Neural cell (in vitro differentiated cells): Measurements from ENCODE around the gene GCFC2. TPM values are rescaled to one million over a fixed set of nuclear protein-coding genes. Genes with fewer than 3 reads are reported as not detected.

Source experiments
- H2AFZ ChIP-seq: fragments of 200-600, 300-800 bp; sonication (generic), shearing (Covaris generic); 2 replicates; pipeline ENCODE4 v1.6.0; 2014; ENCODE audit warnings: low read depth, mild to moderate bottlenecking, antibody characterized with exemption, low read length, moderate library complexity
- H3F3A ChIP-seq: fragments of 200-600 bp; shearing (Covaris generic); 2 replicates; pipeline ENCODE4 v1.6.1; 2016; ENCODE audit warnings: mild to moderate bottlenecking, moderate library complexity, mixed read lengths, antibody characterized with exemption, low read length; ENCODE audit not compliant: insufficient read depth, poor library complexity, severe bottlenecking
- H3K27ac ChIP-seq: fragments of 200-600, 300-800 bp; sonication (generic), shearing (Covaris generic); 2 replicates; pipeline ENCODE4 v1.5.1; 2014; ENCODE audit warnings: mild to moderate bottlenecking, low read length, moderate library complexity
- H3K27me3 ChIP-seq: fragments of 300-800, 200-600 bp; sonication (generic), shearing (Covaris generic); 2 replicates; pipeline ENCODE4 v1.6.0; 2014; ENCODE audit warnings: mild to moderate bottlenecking, low read depth, low read length, moderate library complexity; ENCODE audit not compliant: insufficient read depth
- H3K36me3 ChIP-seq: fragments of 300-800, 200-600 bp; sonication (generic), shearing (Covaris generic); 2 replicates; pipeline ENCODE4 v1.5.1; 2014; ENCODE audit warnings: mild to moderate bottlenecking, antibody characterized with exemption, low read length, moderate library complexity; ENCODE audit not compliant: insufficient read depth
- H3K4me2 ChIP-seq: fragments of 300-800, 200-600 bp; sonication (generic), shearing (Covaris generic); 2 replicates; pipeline ENCODE4 v1.6.0; 2014; ENCODE audit warnings: mild to moderate bottlenecking, low read length
- H3K4me3 ChIP-seq: fragments of 300-800, 200-600 bp; sonication (generic), shearing (Covaris generic); 2 replicates; pipeline ENCODE4 v1.5.1; 2014; ENCODE audit warnings: mild to moderate bottlenecking, low read length, moderate library complexity
- H3K79me2 ChIP-seq: fragments of 200-600 bp; shearing (Covaris generic); replicated peaks from 2 replicates; pipeline ENCODE4 v1.6.0; 2014; ENCODE audit warnings: mild to moderate bottlenecking, low read length, moderate library complexity; ENCODE audit not compliant: insufficient read depth
- H3K9ac ChIP-seq: fragments of 300-800, 200-600 bp; sonication (generic), shearing (Covaris generic); 2 replicates; pipeline ENCODE4 v1.6.1; 2016; ENCODE audit warnings: mild to moderate bottlenecking, low read length, mixed read lengths
- H3K9me2 ChIP-seq: fragments of 200-600 bp; shearing (Covaris generic); 2 replicates; pipeline ENCODE4 v1.6.1; 2016; ENCODE audit warnings: mild to moderate bottlenecking, low read length, mixed read lengths; ENCODE audit not compliant: insufficient read depth
- H3K9me3 ChIP-seq: fragments of 200-600, 300-800 bp; sonication (generic), shearing (Covaris generic); 2 replicates; pipeline ENCODE4 v1.6.1; 2016; ENCODE audit warnings: mild to moderate bottlenecking, mixed run types, low read length, moderate library complexity, mixed read lengths
- H4K20me1 ChIP-seq: fragments of 200-600 bp; shearing (Covaris generic); 2 replicates; pipeline ENCODE4 v1.6.1; 2016; ENCODE audit warnings: mild to moderate bottlenecking, mixed run types; ENCODE audit not compliant: insufficient read depth
- EP300 ChIP-seq: fragments of 450-650 bp; conservative IDR thresholded peaks from 2 replicates; pipeline ENCODE4 v1.6.1; 2014; ENCODE audit warnings: antibody characterized with exemption, mild to moderate bottlenecking, moderate library complexity; ENCODE audit not compliant: poor library complexity, severe bottlenecking
- EZH2 ChIP-seq: fragments of 200-600, 300-800 bp; shearing (Covaris generic), sonication (generic); IDR thresholded peaks from 2 replicates; pipeline ENCODE4 v1.6.1; 2014; ENCODE audit warnings: antibody characterized with exemption, low read length, borderline replicate concordance, mild to moderate bottlenecking; ENCODE audit not compliant: insufficient read depth, poor library complexity, severe bottlenecking
- MXI1 ChIP-seq: fragments of 450-650 bp; conservative IDR thresholded peaks from 2 replicates; pipeline ENCODE4 v1.6.1; 2014; ENCODE audit warnings: antibody characterized with exemption, mild to moderate bottlenecking; ENCODE audit not compliant: poor library complexity, severe bottlenecking
- POLR2AphosphoS5 ChIP-seq: IDR thresholded peaks from 2 replicates; pipeline ENCODE4 v1.6.1; 2012
- RAD21 ChIP-seq: fragments of 450-650 bp; conservative IDR thresholded peaks from 2 replicates; pipeline ENCODE4 v1.6.1; 2014; ENCODE audit warnings: antibody characterized with exemption, mild to moderate bottlenecking, moderate library complexity
- SMC3 ChIP-seq: fragments of 450-650 bp; conservative IDR thresholded peaks from 2 replicates; pipeline ENCODE4 v1.6.1; 2014; ENCODE audit warnings: antibody characterized with exemption, mild to moderate bottlenecking, moderate library complexity; ENCODE audit not compliant: poor library complexity
- TAF1 ChIP-seq: IDR thresholded peaks from 2 replicates; pipeline ENCODE4 v1.6.1; 2012; ENCODE audit warnings: low read depth
- polyA plus RNA-seq: library from polyadenylated mRNA; depleted of rRNA; stranded (reverse); fragments of >200 nt; gene quantifications from 2 replicates; pipeline ENCODE4 v1.2.3, GENCODE V29; 2014
- TF ChIP-seq, protein P1 (sequence below): fragments of 450-650 bp; IDR thresholded peaks from 2 replicates; pipeline ENCODE4 v1.5.1; 2014; ENCODE audit warnings: antibody characterized with exemption, mild to moderate bottlenecking, moderate library complexity; ENCODE audit not compliant: poor library complexity, severe bottlenecking
- TF ChIP-seq, protein P2 (sequence below): IDR thresholded peaks from 2 replicates; pipeline ENCODE4 v1.6.1; 2012; ENCODE audit warnings: borderline replicate concordance

GCFC2 gene
- polyA plus RNA-seq, 1 donor from 2014 or later: 2.5 TPM

DNA sequence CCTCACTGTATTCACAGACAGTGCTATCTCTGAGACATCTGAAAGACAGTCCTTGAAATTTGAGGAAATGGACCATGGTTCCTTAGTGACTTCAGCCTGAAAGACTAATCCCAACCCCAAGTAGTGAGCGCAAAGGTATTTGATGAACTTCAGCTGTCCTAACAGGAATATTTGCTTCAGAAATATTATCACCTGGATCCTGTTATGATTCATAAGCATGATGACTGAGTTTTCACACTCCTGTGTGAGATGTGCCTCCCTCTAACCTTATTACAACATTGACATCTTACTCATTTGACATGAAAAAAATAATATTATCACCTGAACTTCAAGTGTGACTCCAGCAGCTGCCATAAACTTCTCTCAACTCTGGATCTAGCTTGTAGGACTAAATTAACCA is 75.8 kb downstream of the GCFC2 start:
- Histone ChIP-seq H3K9me2 (no peaks in the 10 kb centered on the region), H3F3A (no peaks in the 10 kb centered on the region), H3K27me3 (no peaks in the 10 kb centered on the region), H3K9me3 (no peaks in the 10 kb centered on the region), H3K4me2 (no peak overlapping the region), H3K79me2 (no peaks in the 10 kb centered on the region), H3K36me3 (no peaks in the 10 kb centered on the region), H2AFZ (no peak overlapping the region), H3K4me3 (no peak overlapping the region), H3K9ac (no peak overlapping the region), H4K20me1 (no peaks in the 10 kb centered on the region), H3K27ac (no peak overlapping the region)
- TF ChIP-seq SMC3 (no peak), RAD21 (no peak), EZH2 (no peak), POLR2AphosphoS5 (no peak), TAF1 (no peak), MXI1 (no peak), EP300 (no peak)
- TF ChIP-seq, protein P1, sequence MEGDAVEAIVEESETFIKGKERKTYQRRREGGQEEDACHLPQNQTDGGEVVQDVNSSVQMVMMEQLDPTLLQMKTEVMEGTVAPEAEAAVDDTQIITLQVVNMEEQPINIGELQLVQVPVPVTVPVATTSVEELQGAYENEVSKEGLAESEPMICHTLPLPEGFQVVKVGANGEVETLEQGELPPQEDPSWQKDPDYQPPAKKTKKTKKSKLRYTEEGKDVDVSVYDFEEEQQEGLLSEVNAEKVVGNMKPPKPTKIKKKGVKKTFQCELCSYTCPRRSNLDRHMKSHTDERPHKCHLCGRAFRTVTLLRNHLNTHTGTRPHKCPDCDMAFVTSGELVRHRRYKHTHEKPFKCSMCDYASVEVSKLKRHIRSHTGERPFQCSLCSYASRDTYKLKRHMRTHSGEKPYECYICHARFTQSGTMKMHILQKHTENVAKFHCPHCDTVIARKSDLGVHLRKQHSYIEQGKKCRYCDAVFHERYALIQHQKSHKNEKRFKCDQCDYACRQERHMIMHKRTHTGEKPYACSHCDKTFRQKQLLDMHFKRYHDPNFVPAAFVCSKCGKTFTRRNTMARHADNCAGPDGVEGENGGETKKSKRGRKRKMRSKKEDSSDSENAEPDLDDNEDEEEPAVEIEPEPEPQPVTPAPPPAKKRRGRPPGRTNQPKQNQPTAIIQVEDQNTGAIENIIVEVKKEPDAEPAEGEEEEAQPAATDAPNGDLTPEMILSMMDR: no peak
- TF ChIP-seq, protein P2, sequence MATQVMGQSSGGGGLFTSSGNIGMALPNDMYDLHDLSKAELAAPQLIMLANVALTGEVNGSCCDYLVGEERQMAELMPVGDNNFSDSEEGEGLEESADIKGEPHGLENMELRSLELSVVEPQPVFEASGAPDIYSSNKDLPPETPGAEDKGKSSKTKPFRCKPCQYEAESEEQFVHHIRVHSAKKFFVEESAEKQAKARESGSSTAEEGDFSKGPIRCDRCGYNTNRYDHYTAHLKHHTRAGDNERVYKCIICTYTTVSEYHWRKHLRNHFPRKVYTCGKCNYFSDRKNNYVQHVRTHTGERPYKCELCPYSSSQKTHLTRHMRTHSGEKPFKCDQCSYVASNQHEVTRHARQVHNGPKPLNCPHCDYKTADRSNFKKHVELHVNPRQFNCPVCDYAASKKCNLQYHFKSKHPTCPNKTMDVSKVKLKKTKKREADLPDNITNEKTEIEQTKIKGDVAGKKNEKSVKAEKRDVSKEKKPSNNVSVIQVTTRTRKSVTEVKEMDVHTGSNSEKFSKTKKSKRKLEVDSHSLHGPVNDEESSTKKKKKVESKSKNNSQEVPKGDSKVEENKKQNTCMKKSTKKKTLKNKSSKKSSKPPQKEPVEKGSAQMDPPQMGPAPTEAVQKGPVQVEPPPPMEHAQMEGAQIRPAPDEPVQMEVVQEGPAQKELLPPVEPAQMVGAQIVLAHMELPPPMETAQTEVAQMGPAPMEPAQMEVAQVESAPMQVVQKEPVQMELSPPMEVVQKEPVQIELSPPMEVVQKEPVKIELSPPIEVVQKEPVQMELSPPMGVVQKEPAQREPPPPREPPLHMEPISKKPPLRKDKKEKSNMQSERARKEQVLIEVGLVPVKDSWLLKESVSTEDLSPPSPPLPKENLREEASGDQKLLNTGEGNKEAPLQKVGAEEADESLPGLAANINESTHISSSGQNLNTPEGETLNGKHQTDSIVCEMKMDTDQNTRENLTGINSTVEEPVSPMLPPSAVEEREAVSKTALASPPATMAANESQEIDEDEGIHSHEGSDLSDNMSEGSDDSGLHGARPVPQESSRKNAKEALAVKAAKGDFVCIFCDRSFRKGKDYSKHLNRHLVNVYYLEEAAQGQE: no peak

DNA sequence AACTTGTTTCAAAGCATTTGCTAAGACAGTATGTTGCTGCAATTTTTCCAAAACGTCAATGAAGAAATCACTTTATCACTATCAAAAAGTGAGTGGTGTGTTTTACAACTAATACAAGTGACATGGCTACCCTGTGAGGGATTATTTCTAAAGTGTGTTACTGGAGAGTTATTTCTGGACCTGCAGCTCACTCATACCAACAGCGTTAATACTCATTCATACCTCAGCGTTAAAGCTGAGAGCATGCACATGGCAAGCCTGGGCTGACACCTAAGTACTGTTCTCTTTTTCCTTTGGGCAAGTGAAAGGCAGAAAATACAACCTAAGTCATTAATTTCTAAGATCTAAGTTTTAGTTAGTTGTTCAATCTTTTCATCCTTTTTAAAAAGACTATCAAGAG is 77.1 kb downstream of the GCFC2 start:
- no peaks in the 10 kb centered on the region for H3K36me3 ChIP-seq
- no peak overlapping the region for H3K27ac ChIP-seq
- no peak overlapping the region for H3K4me3 ChIP-seq
- no peak overlapping the region for H3K4me2 ChIP-seq
- no peak overlapping the region for H3K9ac ChIP-seq
- H3K27me3 ChIP-seq: no peaks in the 10 kb centered on the region
- no peaks in the 10 kb centered on the region for H3K79me2 ChIP-seq
- TF ChIP-seq RAD21 (no peak), EP300 (no peak)
- H4K20me1 ChIP-seq: no peaks in the 10 kb centered on the region
- no peaks in the 10 kb centered on the region for H3K9me3 ChIP-seq
- H3K9me2 ChIP-seq: no peaks in the 10 kb centered on the region
- no peak overlapping the region for H2AFZ ChIP-seq
- H3F3A ChIP-seq: no peaks in the 10 kb centered on the region

DNA sequence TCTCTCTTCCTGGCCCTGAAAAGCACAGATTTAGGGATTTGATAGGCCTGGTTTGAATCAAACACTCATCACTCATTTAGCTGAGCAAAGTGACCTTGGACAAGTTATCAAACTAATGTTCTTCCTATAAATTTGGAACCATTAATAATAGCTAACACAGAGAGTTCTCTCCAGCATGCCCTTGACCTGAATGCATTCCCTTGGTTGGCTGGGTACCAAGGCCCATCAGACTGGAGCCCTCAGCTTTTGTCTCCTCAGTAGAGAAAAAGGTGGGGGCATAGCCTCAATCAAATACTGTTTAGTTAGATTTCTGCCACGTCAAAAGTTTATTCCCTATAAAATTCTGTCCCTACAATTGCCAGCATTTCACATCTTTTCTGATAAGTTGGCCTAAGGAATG is 77.9 kb downstream of the GCFC2 start:
- Histone ChIP-seq H2AFZ (no peak overlapping the region), H3K36me3 (no peaks in the 10 kb centered on the region), H3K27me3 (no peaks in the 10 kb centered on the region), H3F3A (no peaks in the 10 kb centered on the region), H3K9me2 (no peaks in the 10 kb centered on the region), H3K9ac (no peak overlapping the region), H3K79me2 (no peaks in the 10 kb centered on the region), H3K27ac (no peak overlapping the region), H4K20me1 (no peaks in the 10 kb centered on the region), H3K9me3 (no peaks in the 10 kb centered on the region), H3K4me3 (no peak overlapping the region), H3K4me2 (no peak overlapping the region)
- TF ChIP-seq SMC3: no peak
